G401 (cell line): Measurements from ENCODE around the gene HSD17B1. TPM values are rescaled to one million over a fixed set of nuclear protein-coding genes. Genes with fewer than 3 reads are reported as not detected.

Experiments
- DNase-seq: peaks from one replicate; pipeline ENCODE4 v3.0.0-alpha.2; 2015; ENCODE audit warnings: low spot score
- in situ Hi-C: cut with HindIII; loops from 2 replicates; pipeline ENCODE4 v1.10.0; 2016; ENCODE audit warnings: low sequenced_read_pairs, mixed read lengths
- total RNA-seq: library from RNA; depleted of rRNA; stranded (reverse); fragments of >200 nt; shearing (Covaris generic); gene quantifications from 2 replicates; pipeline ENCODE4 v1.2.3, GENCODE V29; 2014

HSD17B1 gene
- total RNA-seq, 1 experiment from 2014 or later = 3.5 TPM

DNA sequence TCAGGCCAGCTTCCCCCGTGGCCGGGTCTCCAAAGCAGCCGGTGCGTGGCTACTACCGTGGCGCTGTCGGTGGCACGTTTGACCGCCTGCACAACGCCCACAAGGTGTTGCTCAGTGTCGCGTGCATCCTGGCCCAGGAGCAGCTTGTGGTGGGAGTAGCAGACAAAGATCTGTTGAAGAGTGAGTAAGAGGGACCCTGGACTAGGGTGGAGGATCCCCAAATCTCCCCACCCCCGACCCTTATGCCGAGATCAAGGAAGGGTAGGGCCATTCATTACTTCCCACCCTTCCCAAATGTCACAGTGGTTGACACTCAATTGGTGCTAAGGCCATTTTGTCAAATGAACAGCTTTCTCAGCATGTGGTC lies 10.4 kb downstream of the HSD17B1 start:
- no peak for DNase-seq
- in situ Hi-C loops = no loop called here

GRCh38 chr17:42563543-42563942 lies 10.8 kb downstream of the HSD17B1 start:
- no peak for DNase-seq
- in situ Hi-C loops = no loop called here

DNA sequence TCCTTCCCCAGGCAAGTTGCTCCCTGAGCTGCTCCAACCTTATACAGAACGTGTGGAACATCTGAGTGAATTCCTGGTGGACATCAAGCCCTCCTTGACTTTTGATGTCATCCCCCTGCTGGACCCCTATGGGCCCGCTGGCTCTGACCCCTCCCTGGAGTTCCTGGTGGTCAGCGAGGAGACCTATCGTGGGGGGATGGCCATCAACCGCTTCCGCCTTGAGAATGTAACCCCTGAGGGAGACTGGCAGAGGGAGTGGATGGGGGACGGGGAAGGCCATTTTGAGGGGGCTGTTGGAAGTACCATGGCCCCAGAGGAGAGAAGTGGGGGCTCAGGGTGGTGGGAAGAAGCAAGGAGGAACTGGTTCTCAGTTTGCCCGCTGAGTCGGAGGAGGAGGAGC lies 11.2 kb downstream of the HSD17B1 start:
- DNase-seq = no peak
- in situ Hi-C loops = no loop called here

- DNase-seq = no peak
- in situ Hi-C loops = no loop called here
These were observed 12.2 kb downstream of the HSD17B1 start for GRCh38 chr17:42564815-42565522.

GRCh38 chr17:42565523-42566214 lies 12.9 kb downstream of the HSD17B1 start:
- DNase-seq = no peak
- in situ Hi-C loops = no loop called here

DNA sequence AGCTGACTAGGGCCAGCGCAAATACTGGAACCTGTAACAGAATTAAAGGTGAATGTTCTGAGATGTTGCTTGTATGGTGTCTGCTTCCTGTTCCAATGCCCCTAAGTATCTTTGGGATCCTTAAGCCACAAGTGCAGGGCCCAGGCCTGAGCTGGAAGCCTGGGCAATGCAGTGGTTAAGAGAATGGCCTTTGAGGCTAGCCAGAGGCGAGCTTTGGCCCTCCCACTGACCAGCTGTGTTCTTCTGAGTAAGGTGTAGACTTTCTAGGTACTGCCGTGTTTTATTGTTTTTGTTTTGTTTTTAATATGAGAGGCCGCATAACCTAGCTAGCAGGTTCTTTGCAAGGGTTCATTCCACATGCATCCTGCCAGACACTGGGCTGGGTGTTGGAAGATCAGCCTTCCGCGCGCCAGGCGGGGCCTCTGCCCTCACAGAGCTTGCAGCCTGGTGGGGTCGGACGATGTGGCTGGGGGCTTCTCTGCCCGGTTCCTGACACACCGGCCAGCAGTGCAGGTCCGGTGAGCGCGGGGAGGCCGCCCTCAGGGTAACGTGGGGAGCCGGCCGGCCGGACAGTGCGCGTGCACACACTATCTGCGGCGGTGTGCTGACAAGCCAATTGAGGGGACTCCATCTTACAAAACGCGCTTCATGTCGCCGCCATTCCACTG lies 13.6 kb downstream of the HSD17B1 start:
- in situ Hi-C loops = no loop called here
- DNase-seq = no peak

GRCh38 chr17:42566883-42567573 lies 14.3 kb downstream of the HSD17B1 start, which contains the start of gene MLX:
MLX (plus strand) TSS chr17:42567100; CDS start chr17:42567125, 25 bp downstream.
- DNase-seq = peak; percentile 86
- in situ Hi-C loops = no loop called here

DNA sequence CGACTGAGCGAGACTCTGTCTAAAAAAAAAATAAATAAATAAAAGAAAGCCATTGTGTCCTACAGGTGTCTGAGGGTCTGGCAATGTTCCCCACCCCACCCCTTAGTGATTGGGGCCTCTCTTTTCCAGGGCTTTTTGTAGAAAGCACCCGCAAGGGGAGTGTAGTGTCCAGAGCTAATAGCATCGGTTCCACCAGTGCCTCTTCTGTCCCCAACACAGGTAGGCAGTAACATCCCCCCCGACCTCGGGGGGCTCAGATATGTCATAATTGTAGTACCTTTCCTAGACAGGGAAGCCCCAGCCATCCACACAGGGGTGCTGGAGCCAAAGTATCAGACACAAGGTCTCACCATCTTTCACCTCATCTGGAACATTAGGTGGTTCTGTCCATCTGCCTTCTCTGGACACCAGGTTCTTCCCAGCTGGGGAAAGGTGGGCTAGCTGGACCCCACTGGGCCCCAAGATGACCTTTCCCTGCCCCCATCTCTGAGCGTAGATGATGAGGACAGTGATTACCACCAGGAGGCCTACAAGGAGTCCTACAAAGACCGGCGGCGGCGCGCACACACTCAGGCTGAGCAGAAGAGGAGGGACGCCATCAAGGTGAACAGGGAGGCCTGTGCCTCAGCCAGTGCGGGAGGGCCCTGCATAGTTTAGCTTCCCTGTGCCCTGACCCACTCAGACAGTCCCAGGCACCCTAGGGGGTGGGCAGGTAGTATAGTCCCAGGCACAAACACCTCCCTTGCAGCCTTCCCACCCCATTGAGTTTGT lies 15.8 kb downstream of the HSD17B1 start:
- in situ Hi-C loops = no loop called here

GRCh38 chr17:42571435-42572225 lies 18.9 kb downstream of the HSD17B1 start:
- no peak for DNase-seq
- in situ Hi-C loops = no loop called here

More for the DNA sequence above, 15.8 kb downstream of the HSD17B1 start:
- no peak for DNase-seq

DNA sequence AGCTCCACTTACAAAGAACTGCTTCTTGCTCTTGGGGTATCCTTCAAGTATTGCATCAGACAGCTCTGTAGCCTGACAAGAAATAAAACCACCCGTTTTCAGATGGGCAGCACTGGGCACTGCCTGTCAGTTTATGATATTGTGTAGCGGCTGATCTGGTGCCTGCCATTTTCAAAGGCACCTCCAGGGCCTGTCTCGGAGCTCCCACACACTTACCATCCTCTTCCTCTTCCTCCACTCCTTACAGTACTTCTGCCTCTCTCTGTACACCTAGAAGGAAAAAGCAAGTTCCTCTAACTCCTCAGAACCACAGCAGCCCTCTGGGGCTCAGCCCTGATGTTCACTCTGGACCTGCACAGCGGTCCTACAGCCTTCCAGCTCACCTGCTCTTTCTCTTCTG lies 20.4 kb downstream of the HSD17B1 start:
- DNase-seq = no peak
- in situ Hi-C loops = no loop called here

DNA sequence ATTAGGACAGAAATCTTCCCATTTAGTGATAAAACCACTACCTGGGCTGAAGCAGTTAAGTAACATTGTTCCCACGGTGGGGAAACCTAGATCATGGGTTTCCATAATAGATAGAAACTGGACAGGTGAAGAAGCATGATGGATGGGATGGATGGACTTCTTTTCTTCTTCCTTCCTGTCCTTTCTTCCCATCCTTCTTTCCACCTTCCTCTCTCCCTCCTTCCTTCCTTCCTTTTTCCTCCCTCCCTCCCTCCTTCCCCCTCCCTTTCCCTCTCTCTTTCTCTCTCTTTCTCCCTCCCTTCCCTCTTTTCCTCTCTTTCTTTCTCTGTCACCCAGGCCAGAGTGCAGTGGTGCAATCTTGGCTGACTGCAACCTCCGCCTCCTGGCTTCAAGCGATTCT lies 21.7 kb downstream of the HSD17B1 start:
- in situ Hi-C loops = no loop called here
- DNase-seq = no peak

DNA sequence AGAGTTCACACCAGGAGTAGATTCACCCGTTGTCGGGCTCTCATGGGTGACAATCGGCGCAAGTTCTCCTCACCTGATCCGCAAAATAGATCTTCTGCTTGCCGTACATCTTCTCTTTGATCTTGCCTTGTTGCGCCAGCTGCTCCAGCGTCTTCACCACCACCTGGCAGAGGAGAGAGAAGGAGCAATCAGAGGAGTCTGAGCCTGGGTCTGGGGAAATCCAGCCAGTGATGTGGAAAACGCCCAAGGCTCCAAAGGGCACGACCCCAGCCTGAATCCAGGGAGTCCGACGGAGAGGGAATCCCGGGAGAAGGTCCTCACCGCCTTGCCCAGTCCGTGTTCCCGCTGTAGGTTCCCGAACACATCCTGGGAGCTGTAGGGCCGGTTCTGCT lies 24.4 kb downstream of the HSD17B1 start:
- DNase-seq = no peak
- in situ Hi-C loops = no loop called here

- peak; percentile 95 for DNase-seq
- in situ Hi-C loops = no loop called here
These were observed 25.0 kb downstream of the HSD17B1 start, which contains the start of gene PSMC3IP for GRCh38 chr17:42577532-42578281. PSMC3IP (minus strand) TSS chr17:42577729; CDS start chr17:42577686, 43 bp downstream.

GRCh38 chr17:42578282-42578869 lies 25.7 kb downstream of the HSD17B1 start:
- in situ Hi-C loops = no loop called here
- peak; percentile 64 for DNase-seq

DNA sequence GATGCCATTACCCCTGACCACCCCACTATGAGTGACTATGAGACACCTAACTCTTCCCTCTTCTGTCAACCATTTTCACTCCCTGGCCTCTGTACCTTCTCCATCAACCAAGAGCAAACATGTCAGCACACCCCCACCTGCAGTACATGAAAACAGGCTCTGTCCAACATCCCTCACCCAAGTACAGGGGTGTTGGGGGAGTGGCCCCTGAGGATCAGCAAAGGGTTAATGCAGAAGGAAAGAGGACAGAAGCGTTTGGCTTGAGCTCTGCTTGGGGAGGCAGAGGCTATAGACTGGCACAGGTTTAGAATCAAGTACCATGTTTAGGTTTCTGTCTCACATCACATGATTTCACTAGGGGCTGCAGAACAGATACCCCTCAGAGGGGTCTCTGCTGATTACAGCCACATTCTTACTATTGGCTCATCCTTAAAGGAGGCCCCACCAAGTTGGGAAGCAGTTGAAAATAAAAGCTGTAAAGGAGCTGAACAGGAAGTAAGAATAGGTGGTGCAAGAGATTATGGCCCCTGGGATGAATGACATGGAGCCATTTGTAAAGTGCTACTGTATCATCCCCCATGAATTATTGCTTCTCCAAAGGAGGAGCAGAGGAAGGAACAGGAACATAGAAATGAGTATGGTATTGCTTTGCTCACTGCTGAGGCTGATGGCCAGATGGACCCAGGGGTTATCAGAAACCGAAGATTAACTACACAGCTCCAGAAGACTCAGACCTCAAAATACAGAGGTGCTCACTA lies 27.2 kb downstream of the HSD17B1 start:
- in situ Hi-C loops = no loop called here
- DNase-seq = no peak

DNA sequence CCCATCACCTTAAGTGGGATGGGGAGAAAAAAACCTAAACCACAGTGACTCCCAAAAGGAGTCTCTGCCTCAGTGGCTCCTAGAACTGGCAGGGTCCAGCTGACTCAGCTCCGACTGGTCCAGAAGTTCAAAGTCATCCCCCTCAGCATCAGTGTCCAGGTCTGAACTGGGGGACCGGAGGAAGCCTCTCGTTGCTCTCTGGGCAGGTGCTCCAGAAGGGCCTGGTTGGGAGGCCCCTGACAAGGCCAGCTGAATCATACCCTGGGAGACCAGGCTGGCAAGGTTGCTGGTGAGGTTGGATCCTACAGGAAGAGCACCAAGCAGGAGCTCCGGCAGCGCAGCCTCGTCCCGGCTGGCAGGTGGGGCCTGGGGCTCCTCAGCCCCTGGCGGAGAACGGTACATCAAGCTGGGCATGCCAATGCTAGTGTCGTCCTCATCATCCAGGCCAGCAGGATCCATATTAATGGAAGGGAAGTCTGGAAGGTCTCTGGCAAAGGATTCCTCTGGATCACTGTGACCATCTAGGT lies 29.1 kb downstream of the HSD17B1 start:
- in situ Hi-C loops = no loop called here
- no peak for DNase-seq
